Measurements from ENCODE around the gene CERS6.

DNA sequence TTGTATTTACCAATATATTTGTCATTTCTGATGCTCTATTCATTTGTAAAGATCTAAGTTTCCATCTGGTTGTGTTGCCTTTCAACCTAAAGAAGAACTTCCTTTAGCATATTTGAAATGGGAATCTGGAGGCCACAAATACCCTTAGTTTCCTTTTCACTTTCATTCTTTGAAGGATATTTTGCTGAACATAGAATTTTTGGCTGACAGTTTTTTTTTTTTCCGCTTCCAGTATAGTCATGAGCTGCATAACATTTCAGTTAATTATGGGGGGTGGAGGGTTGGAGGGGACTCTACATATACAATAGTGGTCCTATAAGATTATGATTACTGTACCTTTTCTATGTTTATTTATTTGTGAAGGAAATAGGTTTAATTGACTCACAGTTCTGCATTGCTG lies 83.9 kb downstream of the CERS6 start:
- TF ChIP-seq POLR2AphosphoS5 (IDR thresholded peaks at IDR 0.05; ENCODE audit: borderline replicate concordance, low read depth, low read length) (no peak), FOXP2 (optimal IDR thresholded peaks at IDR 0.05; ENCODE audit: control extremely low read depth, extremely low read length, insufficient read depth) (no peak)

Data from SK-N-MC (cell line).